GM12878 (cell line): ENCODE measurements around the gene SYTL1.

Experiments used
- CTCF ChIP-seq, 3 experiments: IDR thresholded peaks in 2 of 3; conservative IDR thresholded peaks in 1 of 3; 2 replicates each; pipeline ENCODE4 v1.5.1; 2011; ENCODE audit warnings: low read depth in 3 of 3, low read length in 3 of 3, mild to moderate bottlenecking in 3 of 3, control low read depth in 2 of 3, moderate library complexity in 2 of 3, inconsistent platforms in 1 of 3, mixed read lengths in 1 of 3; ENCODE audit not compliant: control insufficient read depth in 2 of 3, insufficient read depth in 1 of 3; ENCODE audit errors: extremely low read depth in 1 of 3
- MEF2B ChIP-seq: fragments of 450-650 bp; IDR thresholded peaks from 2 replicates; pipeline ENCODE4 v1.6.1; 2018; ENCODE audit warnings: mild to moderate bottlenecking, moderate library complexity; ENCODE audit not compliant: partially characterized antibody, poor library complexity, severe bottlenecking
- MTA3 ChIP-seq: IDR thresholded peaks from 2 replicates; pipeline ENCODE4 v1.6.1; 2012; ENCODE audit warnings: low read length, inconsistent platforms, borderline replicate concordance
- MXI1 ChIP-seq: fragments of 150-350 bp; IDR thresholded peaks from 2 replicates; pipeline ENCODE4 v1.6.1; 2011; ENCODE audit warnings: low read depth, mild to moderate bottlenecking, inconsistent platforms, low read length, improper control_type of control experiment
- POLR2A ChIP-seq: IDR thresholded peaks from 2 replicates; pipeline ENCODE4 v1.6.1; 2011; ENCODE audit warnings: low read depth, mild to moderate bottlenecking, low read length
- POLR2AphosphoS2 ChIP-seq: IDR thresholded peaks from 2 replicates; pipeline ENCODE4 v1.6.1; 2011; ENCODE audit warnings: low read depth, mild to moderate bottlenecking, low read length, improper control_type of control experiment, moderate library complexity
- RBBP5 ChIP-seq: fragments of 200-600 bp; sonication (generic); conservative IDR thresholded peaks from 2 replicates; pipeline ENCODE4 v1.6.1; 2016
- SREBF2 ChIP-seq: IDR thresholded peaks from 2 replicates; pipeline ENCODE4 v1.6.1; 2012; ENCODE audit warnings: mild to moderate bottlenecking, low read length
- YY1 ChIP-seq: IDR thresholded peaks from 2 replicates; pipeline ENCODE4 v1.6.1; 2011; ENCODE audit warnings: low read depth, mild to moderate bottlenecking, low read length

GRCh38 chr1:27299385-27300271 lies 42.2 kb upstream of the SYTL1 start:
- no peak for TF ChIP-seq POLR2A
- no peak for TF ChIP-seq CTCF (IDR thresholded peaks at IDR 0.05 in 2 of 3, conservative IDR thresholded peaks at IDR 0.05 in 1 of 3; ENCODE audit: control insufficient read depth in 2 of 3, extremely low read depth in 1 of 3, insufficient read depth in 1 of 3, low read depth in 3 of 3, low read length in 3 of 3)
- TF ChIP-seq SREBF2: no peak
- TF ChIP-seq POLR2AphosphoS2: no peak
- no peak for TF ChIP-seq RBBP5
- TF ChIP-seq MEF2B: no peak
- no peak for TF ChIP-seq YY1
- TF ChIP-seq MXI1: no peak
- TF ChIP-seq MTA3: no peak
